Measurements from ENCODE around the gene KLHL35. TPM values are rescaled to one million over a fixed set of nuclear protein-coding genes. Genes with fewer than 3 reads are reported as not detected.

KLHL35 gene
- total RNA-seq, 1 donor from 2014 or later = 0.55 TPM

GRCh38 chr11:75443043-75443442, 10.0 kb upstream of the KLHL35 start:
- no peak for DNase-seq (ENCODE audit: low spot score, unreplicated experiment)
- Mint-ChIP-seq H3K4me1 (ENCODE audit: low read depth) (no peaks in the 10 kb centered on the region), H3K36me3 (ENCODE audit: insufficient read depth) (no peaks in the 10 kb centered on the region), H3K9me3 (ENCODE audit: low read depth) (no peaks in the 10 kb centered on the region), H3K27ac (no peak overlapping the region), H3K27me3 (peaks cover 20% of the 10 kb centered on the region), H3K4me3 (ENCODE audit: low read depth) (no peak overlapping the region)
- TF ChIP-seq CTCF (IDR thresholded peaks at IDR 0.05; ENCODE audit: unreplicated experiment) = no peak

- Mint-ChIP-seq H3K4me1 (ENCODE audit: low read depth) (no peaks in the 10 kb centered on the region), H3K4me3 (ENCODE audit: low read depth) (no peak overlapping the region), H3K36me3 (ENCODE audit: insufficient read depth) (no peaks in the 10 kb centered on the region), H3K27me3 (peaks cover 22% of the 10 kb centered on the region), H3K9me3 (ENCODE audit: low read depth) (no peaks in the 10 kb centered on the region), H3K27ac (no peak overlapping the region)
- TF ChIP-seq CTCF (IDR thresholded peaks at IDR 0.05; ENCODE audit: unreplicated experiment) = no peak
- DNase-seq (ENCODE audit: low spot score, unreplicated experiment) = no peak
Measured at GRCh38 chr11:75442161-75442885, 9.3 kb upstream of the KLHL35 start.

GRCh38 chr11:75441804-75442132, 8.8 kb upstream of the KLHL35 start:
- no peak overlapping the region for H3K27ac Mint-ChIP-seq
- no peak overlapping the region for H3K4me3 Mint-ChIP-seq (ENCODE audit: low read depth)
- H3K27me3 Mint-ChIP-seq = peaks cover 22% of the 10 kb centered on the region
- DNase-seq (ENCODE audit: low spot score, unreplicated experiment) = no peak
- no peaks in the 10 kb centered on the region for H3K4me1 Mint-ChIP-seq (ENCODE audit: low read depth)
- H3K36me3 Mint-ChIP-seq (ENCODE audit: insufficient read depth) = no peaks in the 10 kb centered on the region
- H3K9me3 Mint-ChIP-seq (ENCODE audit: low read depth) = no peaks in the 10 kb centered on the region
- no peak for TF ChIP-seq CTCF (IDR thresholded peaks at IDR 0.05; ENCODE audit: unreplicated experiment)

GRCh38 chr11:75440960-75441803, 8.2 kb upstream of the KLHL35 start:
- no peak for TF ChIP-seq CTCF (IDR thresholded peaks at IDR 0.05; ENCODE audit: unreplicated experiment)
- peaks cover 18% of the 10 kb centered on the region for H3K27me3 Mint-ChIP-seq
- no peak for DNase-seq (ENCODE audit: low spot score, unreplicated experiment)
- no peak overlapping the region for H3K27ac Mint-ChIP-seq
- no peaks in the 10 kb centered on the region for H3K36me3 Mint-ChIP-seq (ENCODE audit: insufficient read depth)
- no peak overlapping the region for H3K4me3 Mint-ChIP-seq (ENCODE audit: low read depth)
- no peaks in the 10 kb centered on the region for H3K4me1 Mint-ChIP-seq (ENCODE audit: low read depth)
- no peaks in the 10 kb centered on the region for H3K9me3 Mint-ChIP-seq (ENCODE audit: low read depth)

GRCh38 chr11:75439495-75440120, 6.6 kb upstream of the KLHL35 start:
- H3K27ac Mint-ChIP-seq = no peak overlapping the region
- no peak for TF ChIP-seq CTCF (IDR thresholded peaks at IDR 0.05; ENCODE audit: unreplicated experiment)
- no peaks in the 10 kb centered on the region for H3K36me3 Mint-ChIP-seq (ENCODE audit: insufficient read depth)
- H3K4me1 Mint-ChIP-seq (ENCODE audit: low read depth) = no peaks in the 10 kb centered on the region
- no peak for DNase-seq (ENCODE audit: low spot score, unreplicated experiment)
- H3K9me3 Mint-ChIP-seq (ENCODE audit: low read depth) = no peaks in the 10 kb centered on the region
- peaks cover 19% of the 10 kb centered on the region for H3K27me3 Mint-ChIP-seq
- H3K4me3 Mint-ChIP-seq (ENCODE audit: low read depth) = no peak overlapping the region

Measured in progenitor cell of endocrine pancreas (in vitro differentiated cells).